DND-41 (cell line): ENCODE measurements around the gene UTP11.

ENCODE experiments used
- ATAC-seq: fragments of 200-7000 bp; cut with Tn5 transposase; 3 replicates; pipeline ENCODE4 v1.9.1; 2021; ENCODE audit warnings: low read depth; ENCODE audit not compliant: insufficient read depth
- DNase-seq: peaks from one replicate; pipeline ENCODE4 v3.0.0-alpha.2; 2020
- H2AFZ ChIP-seq: 2 replicates; pipeline ENCODE4 v1.6.0; 2012; ENCODE audit warnings: low read depth, low read length
- H3K27ac ChIP-seq: 2 replicates; pipeline ENCODE4 v1.5.1; 2012; ENCODE audit warnings: low read length, inconsistent platforms
- H3K27me3 ChIP-seq: fragments of 200-600 bp; sonication (generic); 2 replicates; pipeline ENCODE4 v1.6.0; 2012; ENCODE audit warnings: low read length, mild to moderate bottlenecking, inconsistent platforms; ENCODE audit not compliant: insufficient read depth, poor library complexity
- H3K36me3 ChIP-seq: 2 replicates; pipeline ENCODE4 v1.5.1; 2012; ENCODE audit warnings: low read length, inconsistent platforms; ENCODE audit not compliant: insufficient read depth
- H3K4me1 ChIP-seq: 2 replicates; pipeline ENCODE4 v1.5.1; 2012; ENCODE audit warnings: mild to moderate bottlenecking, low read length; ENCODE audit not compliant: insufficient read depth
- H3K4me2 ChIP-seq: 2 replicates; pipeline ENCODE4 v1.6.0; 2012; ENCODE audit warnings: mild to moderate bottlenecking, moderate library complexity, low read length, inconsistent platforms; ENCODE audit not compliant: insufficient read depth
- H3K4me3 ChIP-seq, 2 experiments: fragments of 200-600 bp in 1 of 2; shearing (Covaris generic) in 1 of 2; 2 replicates each; pipeline ENCODE4 v1.5.1; 2012 to 2016; ENCODE audit warnings: inconsistent platforms in 2 of 2, low read length in 2 of 2, mild to moderate bottlenecking in 2 of 2, low read depth in 1 of 2, moderate library complexity in 1 of 2
- H3K79me2 ChIP-seq: 2 replicates; pipeline ENCODE4 v1.6.0; 2012; ENCODE audit warnings: low read length, inconsistent platforms; ENCODE audit not compliant: insufficient read depth
- H3K9ac ChIP-seq: 2 replicates; pipeline ENCODE4 v1.6.0; 2012; ENCODE audit warnings: low read depth, mild to moderate bottlenecking, inconsistent platforms, low read length, moderate library complexity
- H3K9me3 ChIP-seq: 2 replicates; pipeline ENCODE4 v1.5.1; 2012; ENCODE audit warnings: low read length, moderate library complexity, mild to moderate bottlenecking, inconsistent platforms; ENCODE audit not compliant: insufficient read depth, severe bottlenecking
- H4K20me1 ChIP-seq: 2 replicates; pipeline ENCODE4 v1.6.0; 2012; ENCODE audit warnings: low read length; ENCODE audit not compliant: insufficient read depth
- CTCF ChIP-seq: IDR thresholded peaks from 2 replicates; pipeline ENCODE4 v1.5.1; 2012; ENCODE audit warnings: borderline replicate concordance, low read length, moderate library complexity, mild to moderate bottlenecking; ENCODE audit not compliant: poor library complexity, severe bottlenecking; ENCODE audit errors: extremely low read depth
- EZH2 ChIP-seq: IDR thresholded peaks from 3 replicates; pipeline ENCODE4 v1.6.1; 2012; ENCODE audit warnings: borderline replicate concordance, low read depth, mild to moderate bottlenecking, moderate library complexity, low read length, inconsistent platforms; ENCODE audit not compliant: severe bottlenecking

The UTP11 gene

GRCh38 chr1:37998089-37998808 lies 14.3 kb upstream of the UTP11 start:
- ATAC-seq = no peak
- no peaks in the 10 kb centered on the region for H3K79me2 ChIP-seq
- no peak overlapping the region for H3K4me3 ChIP-seq
- H3K36me3 ChIP-seq = peaks cover 18% of the 10 kb centered on the region
- no peak overlapping the region for H3K27ac ChIP-seq
- H4K20me1 ChIP-seq = no peaks in the 10 kb centered on the region
- H3K27me3 ChIP-seq = no peaks in the 10 kb centered on the region
- DNase-seq = no peak
- H2AFZ ChIP-seq = no peak overlapping the region
- H3K4me1 ChIP-seq = no peaks in the 10 kb centered on the region
- no peaks in the 10 kb centered on the region for H3K9me3 ChIP-seq
- H3K4me2 ChIP-seq = no peak overlapping the region
- no peak overlapping the region for H3K9ac ChIP-seq
- TF ChIP-seq EZH2 (no peak), CTCF (no peak)

GRCh38 chr1:37998913-37999429 lies 13.6 kb upstream of the UTP11 start:
- Histone ChIP-seq H4K20me1 (no peaks in the 10 kb centered on the region; the same call in 1 of the 2 replicates), H3K9me3 (no peaks in the 10 kb centered on the region), H3K4me2 (no peak overlapping the region), H3K36me3 (peaks cover 18% of the 10 kb centered on the region), H3K79me2 (no peaks in the 10 kb centered on the region), H3K27me3 (no peaks in the 10 kb centered on the region), H3K9ac (no peak overlapping the region), H3K27ac (no peak overlapping the region), H3K4me1 (peaks cover 6% of the 10 kb centered on the region), H2AFZ (no peak overlapping the region), H3K4me3 (no peak overlapping the region)
- ATAC-seq = no peak; the same call in 2 of the 3 replicates
- no peak for DNase-seq
- TF ChIP-seq CTCF (no peak), EZH2 (no peak)

- peaks cover 18% of the 10 kb centered on the region for H3K36me3 ChIP-seq
- peaks cover 13% of the 10 kb centered on the region for H3K4me1 ChIP-seq
- H3K4me3 ChIP-seq = no peak overlapping the region
- no peak for DNase-seq
- no peak for ATAC-seq
- no peak overlapping the region for H3K27ac ChIP-seq
- H3K79me2 ChIP-seq = no peaks in the 10 kb centered on the region
- TF ChIP-seq CTCF = no peak
- TF ChIP-seq EZH2 = no peak
- H3K27me3 ChIP-seq = no peaks in the 10 kb centered on the region
- H3K4me2 ChIP-seq = no peak overlapping the region
- H4K20me1 ChIP-seq = no peaks in the 10 kb centered on the region; the same call in 1 of the 2 replicates
- H3K9me3 ChIP-seq = no peaks in the 10 kb centered on the region
- H2AFZ ChIP-seq = no peak overlapping the region
- H3K9ac ChIP-seq = no peak overlapping the region; the same call in 1 of the 2 replicates
Measured at GRCh38 chr1:37999430-38000232, 12.9 kb upstream of the UTP11 start.
